GM10266 (cell line): ENCODE results near the gene TSPO2.
"Not testable (repeated sequence)": the region's sequence is repeated elsewhere in the genome, so short reads cannot be mapped to it uniquely, and the experiment has no call there.

ENCODE experiments used
- DNase-seq: peaks from one replicate; pipeline ENCODE4 v3.0.0; 2012; ENCODE audit errors: extremely low spot score
- TF ChIP-seq, protein P1 (sequence below): IDR thresholded peaks from 2 replicates; pipeline ENCODE4 v1.5.1; 2012; ENCODE audit warnings: mild to moderate bottlenecking, low read depth; ENCODE audit not compliant: control insufficient read depth, insufficient read depth; ENCODE audit errors: missing control alignments

Gene TSPO2

DNA sequence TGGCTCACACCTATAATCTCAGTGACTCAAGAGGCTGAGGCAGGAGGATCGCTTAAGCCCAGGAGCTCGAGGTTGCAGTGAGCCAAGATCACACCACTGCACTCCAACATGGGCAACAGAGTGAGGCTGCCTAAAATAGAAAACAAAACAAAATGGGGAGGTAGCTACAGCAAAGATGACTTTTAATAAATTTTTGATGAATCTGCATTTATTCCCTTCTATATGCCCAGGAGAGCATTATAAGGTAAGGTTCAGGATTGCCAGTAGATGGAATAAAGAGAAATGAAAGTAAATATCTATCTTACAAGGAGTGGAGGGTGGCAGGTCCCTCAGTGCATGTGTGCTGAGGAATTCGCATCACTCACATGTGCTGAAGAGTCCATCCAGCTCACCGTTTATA, 27.5 kb upstream of the TSPO2 start:
- TF ChIP-seq, protein P1, sequence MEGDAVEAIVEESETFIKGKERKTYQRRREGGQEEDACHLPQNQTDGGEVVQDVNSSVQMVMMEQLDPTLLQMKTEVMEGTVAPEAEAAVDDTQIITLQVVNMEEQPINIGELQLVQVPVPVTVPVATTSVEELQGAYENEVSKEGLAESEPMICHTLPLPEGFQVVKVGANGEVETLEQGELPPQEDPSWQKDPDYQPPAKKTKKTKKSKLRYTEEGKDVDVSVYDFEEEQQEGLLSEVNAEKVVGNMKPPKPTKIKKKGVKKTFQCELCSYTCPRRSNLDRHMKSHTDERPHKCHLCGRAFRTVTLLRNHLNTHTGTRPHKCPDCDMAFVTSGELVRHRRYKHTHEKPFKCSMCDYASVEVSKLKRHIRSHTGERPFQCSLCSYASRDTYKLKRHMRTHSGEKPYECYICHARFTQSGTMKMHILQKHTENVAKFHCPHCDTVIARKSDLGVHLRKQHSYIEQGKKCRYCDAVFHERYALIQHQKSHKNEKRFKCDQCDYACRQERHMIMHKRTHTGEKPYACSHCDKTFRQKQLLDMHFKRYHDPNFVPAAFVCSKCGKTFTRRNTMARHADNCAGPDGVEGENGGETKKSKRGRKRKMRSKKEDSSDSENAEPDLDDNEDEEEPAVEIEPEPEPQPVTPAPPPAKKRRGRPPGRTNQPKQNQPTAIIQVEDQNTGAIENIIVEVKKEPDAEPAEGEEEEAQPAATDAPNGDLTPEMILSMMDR, result no peak
- DNase-seq, result no peak

DNA sequence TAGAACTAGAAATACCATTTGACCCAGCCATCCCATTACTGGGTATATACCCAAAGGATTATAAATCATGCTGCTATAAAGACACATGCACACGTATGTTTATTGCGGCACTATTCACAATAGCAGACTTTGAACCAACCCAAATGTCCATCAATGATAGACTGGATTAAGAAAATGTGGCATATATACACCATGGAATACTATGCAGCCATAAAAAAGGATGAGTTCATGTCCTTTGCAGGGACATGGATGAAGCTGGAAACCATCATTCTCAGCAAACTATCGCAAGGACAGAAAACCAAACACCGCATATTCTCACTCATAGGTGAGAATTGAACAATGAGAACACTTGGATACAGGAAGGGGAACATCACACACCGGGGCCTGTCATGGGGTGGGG, 26.4 kb upstream of the TSPO2 start:
- not testable (repeated sequence) for DNase-seq

DNA sequence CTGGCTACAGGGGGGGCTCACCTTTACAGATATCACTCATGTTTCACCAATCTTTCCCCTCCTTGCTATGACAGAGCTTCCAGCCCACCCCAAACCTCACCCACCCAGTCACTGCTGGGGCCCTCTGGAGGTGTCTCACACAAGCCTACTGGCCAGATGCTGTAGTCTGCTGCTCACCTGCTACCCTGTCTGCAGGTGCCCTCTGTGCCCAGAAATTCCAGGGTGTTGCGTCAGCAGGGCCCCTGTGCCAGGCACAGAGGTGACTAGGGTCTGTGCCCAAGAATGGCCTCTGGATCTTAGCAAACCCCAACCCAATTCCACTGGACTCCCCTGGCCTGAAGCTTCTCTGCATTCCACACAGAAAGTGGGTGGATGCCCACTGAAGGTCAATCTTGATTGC, 24.6 kb upstream of the TSPO2 start:
- DNase-seq, result no peak
- TF ChIP-seq, protein P1, result no peak

DNA sequence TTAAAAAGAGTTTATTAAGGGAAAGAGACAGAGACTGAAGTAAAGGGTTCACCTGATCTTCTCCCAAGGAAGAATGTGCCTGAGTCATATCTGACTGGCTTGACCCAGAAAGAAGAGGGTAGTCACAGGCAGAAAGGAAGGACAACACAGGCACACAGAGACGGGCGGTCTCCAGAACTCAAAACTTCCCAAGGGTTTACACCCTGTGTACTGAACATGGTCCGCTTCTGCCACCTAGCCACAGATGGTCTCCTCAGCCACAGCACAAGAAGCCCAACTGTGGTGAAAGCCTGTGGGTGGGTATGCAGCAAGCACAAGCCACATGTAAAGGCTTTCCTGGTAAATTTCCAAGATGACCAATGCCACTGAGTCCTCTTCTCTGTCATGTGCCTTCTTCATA, 20.4 kb upstream of the TSPO2 start:
- TF ChIP-seq, protein P1, result no peak
- DNase-seq, result no peak

DNA sequence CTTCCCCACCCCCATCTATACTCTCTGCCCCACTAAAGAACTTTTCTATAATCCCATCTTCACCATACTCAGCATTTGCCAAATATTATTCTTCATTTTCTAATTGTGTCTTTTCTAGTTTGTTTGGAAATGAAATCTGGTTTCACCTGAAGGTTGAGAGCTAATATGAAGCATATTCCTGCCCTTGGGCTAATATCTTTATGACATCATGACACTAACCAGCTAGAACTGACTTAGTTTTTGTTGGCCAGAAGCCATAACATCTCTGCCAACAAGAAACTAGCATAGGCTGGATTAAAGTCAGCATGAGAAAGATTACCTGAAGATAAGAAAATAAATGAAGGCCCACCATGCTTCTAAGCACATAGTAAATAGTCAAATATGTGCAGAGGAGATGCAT, 20.0 kb upstream of the TSPO2 start:
- TF ChIP-seq, protein P1, result no peak
- DNase-seq, result no peak

DNA sequence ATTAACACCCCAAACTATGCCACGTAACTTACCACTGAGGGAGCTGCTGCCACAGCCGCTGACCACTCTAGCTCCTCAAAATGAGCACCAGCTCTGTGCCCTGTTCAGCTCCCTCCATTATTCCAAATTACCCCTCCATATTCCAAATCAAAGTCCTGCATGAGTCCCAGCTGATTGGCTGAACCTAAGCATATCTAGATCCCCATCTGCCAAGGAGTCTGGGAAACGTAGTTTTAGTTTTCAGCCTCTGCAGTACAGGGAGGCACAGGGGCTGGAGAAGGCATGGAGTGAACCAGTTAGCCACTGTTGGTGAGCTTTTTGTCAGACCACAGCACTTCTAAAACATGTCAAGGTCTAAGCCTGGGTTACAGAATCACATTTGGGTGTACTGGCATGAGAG, 19.2 kb upstream of the TSPO2 start:
- DNase-seq, result no peak
- TF ChIP-seq, protein P1, result no peak

DNA sequence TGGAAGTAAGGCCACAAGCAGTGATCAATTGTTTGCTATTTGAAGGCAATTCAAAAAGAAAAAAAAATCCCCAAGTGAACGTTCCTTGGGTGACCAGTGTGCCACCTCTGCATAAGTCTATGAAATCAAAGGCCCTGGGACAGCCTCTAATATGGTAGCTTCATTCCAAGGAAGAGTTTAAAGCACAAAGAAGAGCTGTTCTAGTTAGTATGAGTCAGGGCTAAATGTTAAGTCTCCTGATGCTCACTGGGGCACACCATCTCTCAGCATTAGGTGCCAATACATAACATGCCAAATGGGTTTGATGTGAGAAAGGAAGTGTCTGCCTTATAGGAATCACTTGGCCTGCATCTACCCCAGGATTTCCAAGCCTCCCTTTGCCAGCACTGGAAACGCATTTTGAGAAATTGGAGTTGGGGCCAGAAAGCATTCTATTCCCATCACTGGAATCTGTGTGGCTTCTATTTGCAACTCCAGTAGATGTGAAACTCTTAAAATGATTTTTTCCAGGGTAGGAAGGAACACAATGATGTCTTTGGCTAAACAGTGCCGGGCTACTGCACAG, 16.2 kb upstream of the TSPO2 start:
- DNase-seq, result no peak
- TF ChIP-seq, protein P1, result no peak

DNA sequence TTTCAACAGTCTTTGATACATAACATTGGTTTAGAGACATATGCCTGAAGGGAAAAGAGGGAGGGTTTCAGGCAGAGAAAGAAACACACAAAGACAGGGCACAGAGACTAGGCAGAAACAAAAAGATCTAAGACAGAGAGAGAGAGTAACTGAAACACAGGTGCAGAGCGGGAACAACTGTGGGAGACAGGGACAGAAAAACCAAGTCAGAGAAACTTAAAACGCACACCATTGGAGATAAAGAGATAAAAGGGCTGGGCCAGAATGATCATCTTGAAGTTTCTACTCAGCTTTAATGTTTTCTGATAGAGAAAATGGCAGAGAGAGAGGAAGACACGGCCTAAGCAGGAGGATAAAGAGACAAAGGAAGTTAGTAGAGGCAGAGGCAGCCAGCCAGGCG, 15.0 kb upstream of the TSPO2 start:
- DNase-seq, result no peak
- TF ChIP-seq, protein P1, result no peak
